ENCODE results near the gene RNF8. TPM values are rescaled to one million over a fixed set of nuclear protein-coding genes. Genes with fewer than 3 reads are reported as not detected.

Gene RNF8
- total and polyA plus RNA-seq, 10 of the 15 experiments (the other 5 are each of a cell fraction or from before 2014, with no cell fraction given), result 7.8 to 30.2 (median 23.3) TPM

DNA sequence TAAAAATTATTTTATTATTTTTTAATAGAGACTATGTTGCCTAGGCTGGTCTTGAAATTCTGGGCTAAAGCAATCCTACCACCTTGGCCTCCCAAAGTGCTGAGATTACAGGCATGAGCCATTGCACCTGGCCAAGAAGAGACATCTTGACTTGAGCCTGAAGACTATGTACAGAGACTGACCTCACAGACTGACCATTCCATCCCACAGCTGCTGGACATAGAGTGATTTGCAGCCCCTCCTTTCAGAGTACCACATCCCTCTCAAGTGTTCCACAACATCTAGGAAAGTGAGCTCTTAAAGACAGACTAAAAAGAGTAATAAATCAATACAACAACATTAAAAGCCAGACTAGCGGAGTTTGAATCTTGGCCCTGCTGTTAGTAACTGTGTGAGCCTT lies 39.0 kb downstream of the RNF8 start:
- Histone ChIP-seq H3K4me1 (ENCODE audit: control insufficient read depth, insufficient read depth, low read length) (no peaks in the 10 kb centered on the region), H3K9me3 (replicated peaks; ENCODE audit: control insufficient read depth, insufficient read depth, low read length) (no peaks in the 10 kb centered on the region), H4K20me1 (ENCODE audit: control insufficient read depth, insufficient read depth) (no peaks in the 10 kb centered on the region), H3K4me3 (no peak overlapping the region), H3K9ac (ENCODE audit: control insufficient read depth, insufficient read depth, low read length) (no peak overlapping the region), H3K27me3 (replicated peaks in 1 of 2; ENCODE audit: control insufficient read depth in 2 of 2, insufficient read depth in 2 of 2, low read length in 1 of 2) (no peaks in the 10 kb centered on the region), H3K79me2 (ENCODE audit: control insufficient read depth, insufficient read depth, low read length) (no peaks in the 10 kb centered on the region), H3K27ac (ENCODE audit: control insufficient read depth, insufficient read depth) (no peak overlapping the region), H3K4me2 (ENCODE audit: control insufficient read depth, insufficient read depth) (no peak overlapping the region), H2AFZ (ENCODE audit: control insufficient read depth, low read depth, low read length) (no peak overlapping the region), H3K36me3 (ENCODE audit: control insufficient read depth in 2 of 2, insufficient read depth in 2 of 2, low read length in 1 of 2) (peaks cover 9 to 11% of the 10 kb centered on the region in 2 experiments; a peak in 3 of 4 replicates)
- FAIRE-seq (no peak), ATAC-seq (no peak), DNase-seq (ENCODE audit: low read depth, low spot score) (no peak)
- intact Hi-C loops (cut with micrococcal nuclease; ENCODE audit: unreplicated experiment), result no loop called here
- TF ChIP-seq RCOR1 (conservative IDR thresholded peaks at IDR 0.05; ENCODE audit: low read depth, low read length) (no peak), ZBED1 (IDR thresholded peaks at IDR 0.05; ENCODE audit: borderline replicate concordance) (no peak), HDAC6 (IDR thresholded peaks at IDR 0.05; ENCODE audit: unreplicated experiment) (no peak), BHLHE40 (IDR thresholded peaks at IDR 0.05; ENCODE audit: borderline replicate concordance in 1 of 2, low read depth in 2 of 2, low read length in 1 of 2) (no peak), ASH2L (IDR thresholded peaks at IDR 0.05; ENCODE audit: borderline replicate concordance, low read depth) (no peak), ZSCAN29 (IDR thresholded peaks at IDR 0.05) (no peak), NFXL1 (IDR thresholded peaks at IDR 0.05; ENCODE audit: borderline replicate concordance) (no peak)
- TF ChIP-seq, protein P1, sequence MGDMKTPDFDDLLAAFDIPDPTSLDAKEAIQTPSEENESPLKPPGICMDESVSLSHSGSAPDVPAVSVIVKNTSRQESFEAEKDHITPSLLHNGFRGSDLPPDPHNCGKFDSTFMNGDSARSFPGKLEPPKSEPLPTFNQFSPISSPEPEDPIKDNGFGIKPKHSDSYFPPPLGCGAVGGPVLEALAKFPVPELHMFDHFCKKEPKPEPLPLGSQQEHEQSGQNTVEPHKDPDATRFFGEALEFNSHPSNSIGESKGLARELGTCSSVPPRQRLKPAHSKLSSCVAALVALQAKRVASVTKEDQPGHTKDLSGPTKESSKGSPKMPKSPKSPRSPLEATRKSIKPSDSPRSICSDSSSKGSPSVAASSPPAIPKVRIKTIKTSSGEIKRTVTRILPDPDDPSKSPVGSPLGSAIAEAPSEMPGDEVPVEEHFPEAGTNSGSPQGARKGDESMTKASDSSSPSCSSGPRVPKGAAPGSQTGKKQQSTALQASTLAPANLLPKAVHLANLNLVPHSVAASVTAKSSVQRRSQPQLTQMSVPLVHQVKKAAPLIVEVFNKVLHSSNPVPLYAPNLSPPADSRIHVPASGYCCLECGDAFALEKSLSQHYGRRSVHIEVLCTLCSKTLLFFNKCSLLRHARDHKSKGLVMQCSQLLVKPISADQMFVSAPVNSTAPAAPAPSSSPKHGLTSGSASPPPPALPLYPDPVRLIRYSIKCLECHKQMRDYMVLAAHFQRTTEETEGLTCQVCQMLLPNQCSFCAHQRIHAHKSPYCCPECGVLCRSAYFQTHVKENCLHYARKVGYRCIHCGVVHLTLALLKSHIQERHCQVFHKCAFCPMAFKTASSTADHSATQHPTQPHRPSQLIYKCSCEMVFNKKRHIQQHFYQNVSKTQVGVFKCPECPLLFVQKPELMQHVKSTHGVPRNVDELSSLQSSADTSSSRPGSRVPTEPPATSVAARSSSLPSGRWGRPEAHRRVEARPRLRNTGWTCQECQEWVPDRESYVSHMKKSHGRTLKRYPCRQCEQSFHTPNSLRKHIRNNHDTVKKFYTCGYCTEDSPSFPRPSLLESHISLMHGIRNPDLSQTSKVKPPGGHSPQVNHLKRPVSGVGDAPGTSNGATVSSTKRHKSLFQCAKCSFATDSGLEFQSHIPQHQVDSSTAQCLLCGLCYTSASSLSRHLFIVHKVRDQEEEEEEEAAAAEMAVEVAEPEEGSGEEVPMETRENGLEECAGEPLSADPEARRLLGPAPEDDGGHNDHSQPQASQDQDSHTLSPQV (IDR thresholded peaks at IDR 0.05), result no peak
- TF ChIP-seq, protein P2, sequence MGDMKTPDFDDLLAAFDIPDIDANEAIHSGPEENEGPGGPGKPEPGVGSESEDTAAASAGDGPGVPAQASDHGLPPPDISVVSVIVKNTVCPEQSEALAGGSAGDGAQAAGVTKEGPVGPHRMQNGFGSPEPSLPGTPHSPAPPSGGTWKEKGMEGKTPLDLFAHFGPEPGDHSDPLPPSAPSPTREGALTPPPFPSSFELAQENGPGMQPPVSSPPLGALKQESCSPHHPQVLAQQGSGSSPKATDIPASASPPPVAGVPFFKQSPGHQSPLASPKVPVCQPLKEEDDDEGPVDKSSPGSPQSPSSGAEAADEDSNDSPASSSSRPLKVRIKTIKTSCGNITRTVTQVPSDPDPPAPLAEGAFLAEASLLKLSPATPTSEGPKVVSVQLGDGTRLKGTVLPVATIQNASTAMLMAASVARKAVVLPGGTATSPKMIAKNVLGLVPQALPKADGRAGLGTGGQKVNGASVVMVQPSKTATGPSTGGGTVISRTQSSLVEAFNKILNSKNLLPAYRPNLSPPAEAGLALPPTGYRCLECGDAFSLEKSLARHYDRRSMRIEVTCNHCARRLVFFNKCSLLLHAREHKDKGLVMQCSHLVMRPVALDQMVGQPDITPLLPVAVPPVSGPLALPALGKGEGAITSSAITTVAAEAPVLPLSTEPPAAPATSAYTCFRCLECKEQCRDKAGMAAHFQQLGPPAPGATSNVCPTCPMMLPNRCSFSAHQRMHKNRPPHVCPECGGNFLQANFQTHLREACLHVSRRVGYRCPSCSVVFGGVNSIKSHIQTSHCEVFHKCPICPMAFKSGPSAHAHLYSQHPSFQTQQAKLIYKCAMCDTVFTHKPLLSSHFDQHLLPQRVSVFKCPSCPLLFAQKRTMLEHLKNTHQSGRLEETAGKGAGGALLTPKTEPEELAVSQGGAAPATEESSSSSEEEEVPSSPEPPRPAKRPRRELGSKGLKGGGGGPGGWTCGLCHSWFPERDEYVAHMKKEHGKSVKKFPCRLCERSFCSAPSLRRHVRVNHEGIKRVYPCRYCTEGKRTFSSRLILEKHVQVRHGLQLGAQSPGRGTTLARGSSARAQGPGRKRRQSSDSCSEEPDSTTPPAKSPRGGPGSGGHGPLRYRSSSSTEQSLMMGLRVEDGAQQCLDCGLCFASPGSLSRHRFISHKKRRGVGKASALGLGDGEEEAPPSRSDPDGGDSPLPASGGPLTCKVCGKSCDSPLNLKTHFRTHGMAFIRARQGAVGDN (IDR thresholded peaks at IDR 0.05), result no peak
- TF ChIP-seq, protein P3, sequence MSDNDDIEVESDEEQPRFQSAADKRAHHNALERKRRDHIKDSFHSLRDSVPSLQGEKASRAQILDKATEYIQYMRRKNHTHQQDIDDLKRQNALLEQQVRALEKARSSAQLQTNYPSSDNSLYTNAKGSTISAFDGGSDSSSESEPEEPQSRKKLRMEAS (IDR thresholded peaks at IDR 0.05; ENCODE audit: low read depth, low read length), result no peak
- TF ChIP-seq, protein P4, sequence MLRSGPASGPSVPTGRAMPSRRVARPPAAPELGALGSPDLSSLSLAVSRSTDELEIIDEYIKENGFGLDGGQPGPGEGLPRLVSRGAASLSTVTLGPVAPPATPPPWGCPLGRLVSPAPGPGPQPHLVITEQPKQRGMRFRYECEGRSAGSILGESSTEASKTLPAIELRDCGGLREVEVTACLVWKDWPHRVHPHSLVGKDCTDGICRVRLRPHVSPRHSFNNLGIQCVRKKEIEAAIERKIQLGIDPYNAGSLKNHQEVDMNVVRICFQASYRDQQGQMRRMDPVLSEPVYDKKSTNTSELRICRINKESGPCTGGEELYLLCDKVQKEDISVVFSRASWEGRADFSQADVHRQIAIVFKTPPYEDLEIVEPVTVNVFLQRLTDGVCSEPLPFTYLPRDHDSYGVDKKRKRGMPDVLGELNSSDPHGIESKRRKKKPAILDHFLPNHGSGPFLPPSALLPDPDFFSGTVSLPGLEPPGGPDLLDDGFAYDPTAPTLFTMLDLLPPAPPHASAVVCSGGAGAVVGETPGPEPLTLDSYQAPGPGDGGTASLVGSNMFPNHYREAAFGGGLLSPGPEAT (IDR thresholded peaks at IDR 0.05; ENCODE audit: low read depth), result no peak
- no TSS peak for BruUV-seq (replicated peaks)
- in situ Hi-C loops (cut with MboI), result no loop called here
- ChIA-PET POLR2A (no interaction called here), SMC1A (ENCODE audit: uncharacterized antibody, unreplicated experiment) (interaction anchor here (0.6 to 1.1 kb wide), 3 partner anchors 11 to 67 kb away, joined by 3 to 4 read pairs (median 3); no protein-coding TSS in a partner anchor), RAD21 (ENCODE audit: unreplicated experiment) (no interaction called here), CTCF (interaction anchor here (0.6 to 2.2 kb wide), 3 partner anchors 18 to 261 kb away, joined by 3 to 5 read pairs (median 5); no protein-coding TSS in a partner anchor)
- 100% methylated on average over 1 of the region's 1 CpG for WGBS (ENCODE audit: insufficient coverage, insufficient replicate concordance, low lambda C conversion rate, missing lambda C conversion rate)

All from GM12878 (cell line).